ENCODE measurements around the gene LTB.

The LTB gene

GRCh38 chr6:31560697-31561058 is 21.5 kb downstream of the LTB start:
- TF ChIP-seq TSHZ2 (CRISPR knock-in tag; IDR thresholded peaks at IDR 0.05) = no peak
- TF ChIP-seq SNAI2 (CRISPR knock-in tag; IDR thresholded peaks at IDR 0.05) = no peak
- no peak for TF ChIP-seq GLIS3 (CRISPR knock-in tag; IDR thresholded peaks at IDR 0.05)
- no peak for TF ChIP-seq PPARA (CRISPR knock-in tag; IDR thresholded peaks at IDR 0.05; ENCODE audit: borderline replicate concordance)
- TF ChIP-seq OSR1 (CRISPR knock-in tag; IDR thresholded peaks at IDR 0.05) = no peak
- TF ChIP-seq ZC3H10 (CRISPR knock-in tag; IDR thresholded peaks at IDR 0.05) = no peak
- no peak for TF ChIP-seq PATZ1 (CRISPR knock-in tag; IDR thresholded peaks at IDR 0.05; ENCODE audit: borderline replicate concordance)
- TF ChIP-seq POU6F1 (CRISPR knock-in tag; IDR thresholded peaks at IDR 0.05; ENCODE audit: borderline replicate concordance, low read depth) = no peak
- TF ChIP-seq TCF4 (CRISPR knock-in tag; IDR thresholded peaks at IDR 0.05; ENCODE audit: borderline replicate concordance) = no peak
- no peak for TF ChIP-seq ARNTL (CRISPR knock-in tag; IDR thresholded peaks at IDR 0.05; ENCODE audit: borderline replicate concordance, low read depth)
- TF ChIP-seq ZNF70 (CRISPR knock-in tag; IDR thresholded peaks at IDR 0.05) = no peak
- no peak for TF ChIP-seq ZNF565 (CRISPR knock-in tag; conservative IDR thresholded peaks at IDR 0.05; ENCODE audit: low read depth)
- no peak for TF ChIP-seq ISL1 (CRISPR knock-in tag; IDR thresholded peaks at IDR 0.05)
- TF ChIP-seq CSRNP3 (CRISPR knock-in tag; IDR thresholded peaks at IDR 0.05) = no peak
- TF ChIP-seq ZFP3 (CRISPR knock-in tag; IDR thresholded peaks at IDR 0.05) = no peak
- no peak for ATAC-seq

GRCh38 chr6:31559958-31560696 is 22.1 kb downstream of the LTB start:
- peak; percentile 86 for ATAC-seq
- TF ChIP-seq CSDC2 (CRISPR knock-in tag; IDR thresholded peaks at IDR 0.05) (no peak), CSRNP3 (CRISPR knock-in tag; IDR thresholded peaks at IDR 0.05) (no peak), GLIS3 (CRISPR knock-in tag; IDR thresholded peaks at IDR 0.05) (no peak), RARB (CRISPR knock-in tag; IDR thresholded peaks at IDR 0.05) (no peak), TSHZ2 (CRISPR knock-in tag; IDR thresholded peaks at IDR 0.05) (no peak), TOX (CRISPR knock-in tag; IDR thresholded peaks at IDR 0.05; ENCODE audit: borderline replicate concordance) (no peak), TCF4 (CRISPR knock-in tag; IDR thresholded peaks at IDR 0.05; ENCODE audit: borderline replicate concordance) (no peak), SNAI2 (CRISPR knock-in tag; IDR thresholded peaks at IDR 0.05) (no peak), OSR1 (CRISPR knock-in tag; IDR thresholded peaks at IDR 0.05) (no peak), ARNTL (CRISPR knock-in tag; IDR thresholded peaks at IDR 0.05; ENCODE audit: borderline replicate concordance, low read depth) (no peak)
